Measurements from ENCODE around the gene CDC23.

GRCh38 chr5:138148811-138149210 is 64.3 kb downstream of the CDC23 start:
- TF ChIP-seq CTCF (conservative IDR thresholded peaks at IDR 0.05 in 1 of 2, IDR thresholded peaks at IDR 0.05 in 1 of 2; ENCODE audit: extremely low read depth in 1 of 2, insufficient read depth in 1 of 2, low read depth in 1 of 2, low read length in 2 of 2), result no peak
- no peak for TF ChIP-seq EZH2 (IDR thresholded peaks at IDR 0.05; ENCODE audit: borderline replicate concordance, low read length)

All from mammary epithelial cell (primary cell).